GM18511 (cell line): ENCODE measurements around the gene RRP1B.
"Not testable (repeated sequence)": the region's sequence is repeated elsewhere in the genome, so short reads cannot be mapped to it uniquely, and the experiment has no call there.

ENCODE experiments used
- ATAC-seq: cut with Tn5 transposase; IDR thresholded peaks from one replicate; pipeline ENCODE4 v1.9.1; 2021; ENCODE audit warnings: mild to moderate bottlenecking, moderate library complexity; ENCODE audit not compliant: unreplicated experiment

Gene RRP1B

GRCh38 chr21:43697758-43698643 lies 38.6 kb downstream of the RRP1B start:
- no peak for ATAC-seq

- not testable (repeated sequence) for ATAC-seq
Observed at GRCh38 chr21:43699492-43699777, 40.1 kb downstream of the RRP1B start.

DNA sequence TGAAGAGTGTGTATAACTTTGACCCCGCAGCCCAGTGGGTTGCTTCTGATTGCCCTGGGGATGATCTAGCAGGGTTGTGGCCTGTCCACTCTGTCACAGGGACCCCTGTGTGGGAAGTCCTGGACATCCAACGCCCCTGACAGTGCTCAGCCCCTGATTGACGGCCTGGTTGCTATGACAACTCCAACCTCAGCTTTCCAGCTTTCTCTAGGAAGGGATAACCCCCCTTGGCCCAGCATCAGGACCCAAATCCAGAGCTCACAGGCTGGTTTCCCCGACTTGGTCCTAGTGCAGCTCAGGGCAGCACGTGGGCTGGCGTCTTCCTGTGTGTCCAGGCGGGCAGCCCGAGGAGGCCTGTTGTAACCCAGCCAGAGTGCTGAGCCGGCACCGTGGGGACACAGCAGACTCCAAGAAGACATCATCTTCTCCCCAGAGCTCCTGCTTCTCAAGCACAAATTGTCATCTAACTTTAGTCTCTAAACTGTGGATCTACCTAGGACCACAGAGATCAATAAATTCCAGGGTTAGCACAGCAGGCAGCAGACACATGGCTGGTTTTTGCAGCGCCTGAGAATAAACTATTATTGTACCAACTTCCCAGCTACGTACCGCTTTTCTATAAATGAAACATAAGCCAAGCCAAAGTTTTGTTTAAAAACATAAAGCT lies 40.7 kb downstream of the RRP1B start:
- no peak for ATAC-seq

GRCh38 chr21:43701936-43702784 lies 42.8 kb downstream of the RRP1B start:
- ATAC-seq: no peak

DNA sequence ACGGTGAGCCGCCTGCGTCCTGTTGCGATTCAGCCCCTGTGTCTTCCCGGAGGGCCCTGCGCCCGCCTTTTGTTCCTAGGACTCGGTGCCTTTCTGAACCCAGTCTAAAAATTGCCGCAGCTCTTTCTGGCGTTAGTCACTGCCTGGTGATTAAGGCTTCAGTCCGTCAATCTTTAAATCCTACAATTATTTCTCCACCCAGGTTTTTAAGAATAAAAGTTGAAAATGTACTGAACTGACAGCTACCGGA lies 43.4 kb downstream of the RRP1B start:
- ATAC-seq: no peak

DNA sequence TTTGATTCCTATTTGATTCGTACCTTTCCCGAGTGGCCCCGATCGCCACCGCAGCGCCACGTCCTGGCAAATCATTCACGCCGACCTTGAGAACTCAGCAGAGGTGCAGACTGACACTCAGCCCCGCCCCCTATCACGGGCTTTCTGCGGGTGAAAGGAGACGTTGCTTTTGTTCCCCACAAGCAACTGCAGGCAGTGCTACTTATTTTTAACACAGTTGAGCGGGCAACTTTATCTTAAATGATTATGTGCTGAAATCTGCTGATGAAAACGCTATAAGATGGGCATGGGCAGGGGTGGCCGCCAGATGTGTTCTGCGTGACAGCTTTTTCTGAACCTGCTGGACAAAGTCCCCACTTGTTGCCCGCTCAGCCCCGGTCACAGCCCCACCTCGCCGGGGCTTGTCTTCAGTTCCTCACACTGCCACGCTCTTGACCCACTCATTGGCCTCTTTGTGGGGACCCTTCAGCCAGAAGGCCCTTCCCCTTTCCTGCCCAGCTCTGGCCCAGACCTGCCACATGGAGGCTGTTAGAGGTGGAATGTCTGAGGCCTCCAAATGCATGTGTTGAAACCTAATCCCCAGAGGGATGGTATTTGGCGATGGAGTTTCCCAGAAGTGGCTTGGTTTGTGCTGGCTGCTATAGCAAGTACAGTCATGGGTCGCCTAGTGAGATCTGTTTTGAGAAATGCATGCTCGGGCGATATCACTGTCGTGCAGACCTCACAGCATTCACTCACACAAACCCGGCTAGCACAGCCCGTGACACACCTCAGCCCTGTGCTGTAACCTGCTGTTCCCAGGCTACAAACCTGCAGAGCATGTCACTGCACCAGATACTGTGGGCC lies 43.9 kb downstream of the RRP1B start:
- ATAC-seq: no peak

DNA sequence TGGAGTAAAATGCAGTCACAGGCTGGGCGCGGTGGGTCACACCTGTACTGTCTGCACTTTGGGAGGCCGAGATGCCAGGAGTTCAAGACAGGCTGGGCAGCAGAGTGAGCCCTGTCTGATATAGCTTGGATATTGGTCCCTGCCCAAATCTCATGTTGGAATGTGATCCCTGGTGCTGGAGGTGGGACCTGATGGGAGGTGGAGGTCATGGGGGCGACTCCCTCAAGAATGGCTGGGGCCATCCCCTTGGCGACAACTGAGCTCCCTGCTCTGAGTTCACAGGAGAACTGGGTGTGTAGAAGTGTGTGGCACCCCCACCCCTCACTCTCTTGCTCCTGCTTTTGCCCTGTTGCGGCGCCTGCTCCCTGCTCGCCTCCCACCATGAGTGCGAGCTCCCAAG lies 48.1 kb downstream of the RRP1B start:
- ATAC-seq: no peak

DNA sequence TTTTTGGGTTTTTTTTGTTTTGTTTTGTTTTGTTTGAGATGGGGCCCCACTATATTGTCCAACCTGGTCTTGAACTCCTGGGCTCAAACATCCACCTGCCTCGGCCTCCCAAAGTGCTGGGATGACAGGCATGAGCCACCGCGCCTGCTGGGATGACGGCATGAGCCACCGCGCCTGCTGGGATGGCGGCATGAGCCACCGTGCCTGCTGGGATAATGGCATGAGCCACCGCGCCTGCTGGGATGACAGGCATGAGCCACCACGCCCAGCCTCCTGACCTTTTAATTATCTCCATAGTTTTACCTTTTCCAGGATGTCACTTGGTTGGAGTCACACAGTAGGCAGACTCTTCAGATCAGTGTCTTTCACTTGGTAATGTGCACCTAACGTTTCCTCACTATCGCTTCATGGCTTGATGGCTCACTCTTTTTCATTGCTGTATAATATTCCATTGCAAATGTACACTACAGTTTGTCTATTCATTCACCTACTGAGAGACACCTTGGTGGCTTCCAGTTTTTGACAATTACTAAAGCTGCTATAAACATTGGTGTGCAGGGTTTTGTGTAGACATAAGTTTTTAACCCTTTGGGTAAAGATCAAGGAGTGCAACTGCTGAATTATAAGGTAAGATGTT lies 49.5 kb downstream of the RRP1B start:
- no peak for ATAC-seq

DNA sequence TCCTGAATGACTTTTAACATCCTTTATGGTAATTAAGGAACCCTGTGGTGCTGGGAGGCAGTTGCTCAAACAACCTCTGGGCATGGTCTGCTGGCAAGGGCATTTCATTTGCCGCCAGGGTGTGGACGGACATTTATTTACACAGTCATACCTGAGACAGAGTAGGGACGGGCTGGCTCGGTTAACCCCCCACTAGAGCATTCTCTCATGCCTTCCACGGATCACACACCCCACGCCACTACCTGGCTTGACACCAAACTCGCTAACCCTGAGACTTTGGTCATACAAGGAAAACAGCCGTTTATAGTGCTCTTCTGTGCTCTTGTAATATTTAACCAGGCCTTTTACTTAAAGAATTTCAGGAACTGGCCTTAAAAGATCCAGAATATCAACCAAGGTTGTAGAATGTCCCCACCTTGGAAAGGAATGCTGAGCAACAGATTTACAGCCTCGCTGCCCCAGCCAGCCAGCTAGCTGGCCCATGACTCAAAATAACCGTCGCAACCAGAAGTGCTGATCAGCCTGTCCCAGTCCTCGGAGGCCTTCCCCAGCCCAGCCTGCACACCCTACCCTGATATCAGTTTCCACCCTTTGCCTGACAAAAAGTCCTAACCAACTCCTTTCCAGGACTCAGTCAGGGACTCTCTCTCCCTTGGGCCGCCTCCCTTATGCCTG lies 53.0 kb downstream of the RRP1B start:
- no peak for ATAC-seq

DNA sequence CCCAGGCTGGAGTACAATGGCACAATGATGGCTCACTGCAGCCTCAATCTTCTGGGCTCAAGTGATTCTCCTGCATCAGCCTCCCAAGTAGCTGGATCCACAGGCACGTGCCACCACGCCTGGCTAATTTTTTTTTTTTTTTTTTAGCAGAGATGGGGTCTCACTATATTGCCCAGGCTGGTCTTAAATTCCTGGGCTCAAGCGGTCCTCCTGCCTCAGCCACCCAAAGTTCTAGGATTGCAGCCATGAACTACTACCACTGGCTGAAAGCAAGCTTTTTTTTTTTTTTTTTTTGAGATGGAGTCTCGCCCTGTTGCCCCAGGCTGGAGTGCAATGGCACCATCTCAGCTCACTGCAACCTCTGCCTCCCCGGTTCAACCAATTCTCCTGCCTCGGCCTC lies 53.8 kb downstream of the RRP1B start:
- not testable (repeated sequence) for ATAC-seq

DNA sequence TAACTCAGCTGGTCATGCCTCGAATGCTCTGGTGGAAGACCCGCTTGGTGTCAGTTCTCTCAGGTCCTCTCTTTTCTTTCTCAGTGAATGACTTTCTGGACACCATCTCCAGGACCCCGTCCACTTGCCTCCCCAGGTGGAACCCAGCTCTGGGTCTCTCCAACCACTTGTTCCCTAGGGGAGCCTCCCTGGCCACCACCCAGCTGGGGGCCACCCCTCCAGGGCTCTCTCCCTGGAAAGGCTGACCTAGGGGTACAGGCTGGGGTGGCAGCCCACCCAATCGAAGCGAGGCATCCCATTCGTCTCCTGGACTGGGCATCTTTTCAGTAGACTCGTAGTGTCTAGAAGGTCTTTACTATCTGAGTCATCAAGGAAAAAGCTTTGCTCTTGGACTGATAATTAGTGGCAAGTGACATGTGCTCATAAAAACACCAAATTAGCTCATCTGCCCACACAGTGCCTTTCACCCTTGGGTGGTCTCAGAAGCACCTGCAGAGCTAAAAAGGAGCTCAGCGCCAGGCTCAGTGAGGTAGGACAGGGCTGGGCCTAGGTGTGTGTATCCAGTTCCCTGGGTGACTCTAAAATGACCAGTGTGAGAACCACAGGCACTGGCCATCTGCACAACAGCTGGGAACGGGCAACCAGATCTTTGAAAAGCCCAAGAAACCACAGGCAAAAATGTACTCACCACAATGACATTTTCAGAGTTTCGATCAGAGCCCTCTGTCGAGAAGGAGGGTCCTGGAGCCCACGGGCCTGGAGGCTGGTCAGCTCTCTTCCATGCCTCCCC lies 57.2 kb downstream of the RRP1B start:
- ATAC-seq: peak; percentile 52

DNA sequence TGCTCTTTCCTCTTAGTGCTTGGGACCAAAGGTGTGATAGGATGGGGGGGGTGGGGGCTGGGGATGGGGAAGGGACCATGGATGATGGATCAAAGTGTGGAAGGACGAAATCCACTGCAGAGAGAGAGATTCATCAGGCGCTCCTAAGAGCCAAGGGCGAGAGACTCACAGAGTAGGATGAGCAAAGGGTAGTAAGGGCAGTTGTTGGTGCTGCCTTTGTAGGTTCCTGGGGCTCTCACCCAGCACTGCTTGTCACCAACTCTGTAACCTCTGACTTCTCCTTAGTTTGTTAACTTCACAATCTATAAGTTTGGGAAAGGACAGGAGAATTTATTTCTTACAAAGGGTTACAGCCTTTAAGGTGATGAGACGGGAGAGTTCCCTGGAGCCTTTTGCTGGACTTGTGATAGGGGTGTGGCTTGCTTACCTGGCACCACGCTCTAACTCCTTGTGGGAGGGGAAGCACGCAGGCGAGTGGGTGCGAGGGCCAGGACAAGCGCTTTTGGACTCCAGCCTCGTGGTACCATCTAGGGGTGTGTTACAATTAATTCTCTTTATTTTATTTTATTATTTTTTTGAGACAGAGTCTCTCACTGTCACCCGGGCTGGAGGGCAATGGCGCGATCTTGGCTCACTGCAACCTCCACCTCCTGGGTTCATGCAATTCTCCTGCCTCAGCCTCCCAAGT lies 58.0 kb downstream of the RRP1B start:
- ATAC-seq: peak; percentile 15

DNA sequence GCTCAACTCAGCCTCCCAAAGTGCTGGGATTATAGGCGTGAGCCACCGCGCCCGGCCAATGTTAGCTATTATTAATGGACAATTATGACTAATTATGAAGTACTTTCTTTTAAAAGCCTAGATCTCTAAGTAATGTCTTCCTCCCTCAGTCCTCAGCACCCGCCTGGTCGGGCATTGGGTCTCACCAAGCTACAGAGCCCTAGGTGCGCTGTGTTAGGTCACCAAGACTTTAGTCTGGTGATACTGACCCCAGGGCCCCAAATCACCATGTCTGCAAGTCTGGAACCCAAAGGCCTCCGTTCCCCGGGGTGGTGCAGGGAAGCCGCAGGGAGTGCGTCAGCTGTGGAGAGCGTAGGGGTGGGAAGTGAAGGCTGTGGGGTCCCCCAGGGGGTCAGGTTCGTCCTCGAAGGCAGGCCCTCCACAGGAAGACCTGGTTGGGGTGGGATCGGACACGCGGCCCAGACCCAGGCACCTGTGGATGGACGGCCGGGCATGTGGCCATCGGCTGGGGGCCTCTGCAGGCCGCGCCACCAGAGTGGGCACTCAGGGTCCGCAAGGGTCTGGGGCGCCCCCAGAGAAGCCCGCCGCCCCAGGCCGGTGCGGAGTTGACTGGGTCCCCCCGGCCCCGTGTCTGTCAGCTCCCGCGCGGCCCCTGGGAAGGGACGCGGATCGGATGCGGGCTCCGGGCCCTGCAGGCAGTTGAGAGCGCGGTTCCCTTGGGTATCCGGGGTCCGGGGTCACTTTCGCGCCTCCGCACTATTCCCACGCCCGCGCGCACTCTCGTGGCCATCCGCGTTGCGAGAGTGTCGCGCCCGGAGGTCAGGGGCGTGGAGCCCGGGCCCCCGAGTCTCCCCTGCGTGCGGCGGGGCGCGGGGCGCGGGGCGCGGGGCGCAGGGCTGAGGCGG lies 58.9 kb downstream of the RRP1B start:
- no peak for ATAC-seq

- peak; percentile 57 for ATAC-seq
Observed at GRCh38 chr21:43718872-43719747, 59.8 kb downstream of the RRP1B start, which contains the start of gene PDXK. PDXK (plus strand) TSS chr21:43719129; CDS start chr21:43719295, 166 bp downstream.

GRCh38 chr21:43719748-43720538 lies 60.6 kb downstream of the RRP1B start:
- peak; percentile 10 for ATAC-seq
